ENCODE measurements around the gene SLC12A7.

DNA sequence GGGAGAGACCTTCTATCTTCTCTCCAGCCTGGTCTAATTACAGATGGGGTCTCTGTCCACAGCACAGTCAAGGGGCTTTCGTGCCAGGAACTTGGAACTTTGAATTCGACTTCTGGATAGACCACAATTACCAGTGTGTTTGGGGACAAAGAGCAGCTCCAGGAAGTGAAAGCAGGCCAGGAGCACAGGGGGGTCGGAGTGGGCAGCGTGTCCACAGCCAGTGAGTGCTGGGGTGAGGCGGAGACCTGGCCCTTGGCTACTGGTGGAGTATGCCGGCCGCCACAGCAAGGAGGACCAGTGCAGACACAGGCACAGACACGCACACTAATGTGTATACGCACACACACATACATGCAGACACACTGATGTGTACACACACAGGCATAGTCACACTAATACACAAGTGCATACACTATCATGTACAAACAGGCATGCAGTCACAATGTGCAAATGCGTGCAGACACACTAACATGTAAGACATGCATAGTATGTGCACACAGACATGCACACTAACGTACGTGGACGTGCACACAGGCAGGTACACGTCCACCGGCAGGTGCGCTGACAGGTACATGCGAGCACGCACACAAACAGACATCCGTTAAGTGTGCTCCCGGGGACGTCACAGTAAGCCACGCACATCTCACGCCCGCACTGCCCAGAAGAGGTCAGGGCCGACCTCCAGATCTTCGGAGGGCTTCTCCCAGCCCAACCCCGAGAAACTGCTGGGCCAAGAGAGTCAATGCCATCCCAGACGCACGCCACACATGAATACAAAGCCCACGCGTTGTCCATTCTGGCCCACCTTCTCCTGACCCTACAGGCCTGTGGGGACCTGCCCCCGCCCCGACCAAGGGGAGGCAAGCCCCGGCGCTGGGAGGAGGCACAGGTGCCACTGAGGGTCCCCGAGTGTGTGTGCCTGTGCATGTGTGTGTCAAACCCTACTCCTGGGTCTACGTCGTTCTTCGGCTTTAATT lies 56.8 kb downstream of the SLC12A7 start:
- TF ChIP-seq, protein P1, sequence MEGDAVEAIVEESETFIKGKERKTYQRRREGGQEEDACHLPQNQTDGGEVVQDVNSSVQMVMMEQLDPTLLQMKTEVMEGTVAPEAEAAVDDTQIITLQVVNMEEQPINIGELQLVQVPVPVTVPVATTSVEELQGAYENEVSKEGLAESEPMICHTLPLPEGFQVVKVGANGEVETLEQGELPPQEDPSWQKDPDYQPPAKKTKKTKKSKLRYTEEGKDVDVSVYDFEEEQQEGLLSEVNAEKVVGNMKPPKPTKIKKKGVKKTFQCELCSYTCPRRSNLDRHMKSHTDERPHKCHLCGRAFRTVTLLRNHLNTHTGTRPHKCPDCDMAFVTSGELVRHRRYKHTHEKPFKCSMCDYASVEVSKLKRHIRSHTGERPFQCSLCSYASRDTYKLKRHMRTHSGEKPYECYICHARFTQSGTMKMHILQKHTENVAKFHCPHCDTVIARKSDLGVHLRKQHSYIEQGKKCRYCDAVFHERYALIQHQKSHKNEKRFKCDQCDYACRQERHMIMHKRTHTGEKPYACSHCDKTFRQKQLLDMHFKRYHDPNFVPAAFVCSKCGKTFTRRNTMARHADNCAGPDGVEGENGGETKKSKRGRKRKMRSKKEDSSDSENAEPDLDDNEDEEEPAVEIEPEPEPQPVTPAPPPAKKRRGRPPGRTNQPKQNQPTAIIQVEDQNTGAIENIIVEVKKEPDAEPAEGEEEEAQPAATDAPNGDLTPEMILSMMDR (IDR thresholded peaks at IDR 0.05): no peak
- TF ChIP-seq EP300 (IDR thresholded peaks at IDR 0.05) (no peak), POLR2A (IDR thresholded peaks at IDR 0.05) (no peak)

All from ovary (tissue), 3 donors.